HG03139 (cell line): ENCODE data around the gene NOTCH4.
A peak's percentile ranks its signal among the peaks of the same experiment; 100 is the strongest.
"Not testable (repeated sequence)": the region's sequence is repeated elsewhere in the genome, so short reads cannot be mapped to it uniquely, and the experiment has no call there.

ENCODE experiments used
- ATAC-seq: cut with Tn5 transposase; IDR thresholded peaks from one replicate; pipeline ENCODE4 v1.9.1; 2021; ENCODE audit not compliant: unreplicated experiment

NOTCH4 gene

GRCh38 chr6:32194825-32195651 is 28.8 kb downstream of the NOTCH4 start:
- ATAC-seq: no peak

GRCh38 chr6:32194388-32194787 is 29.5 kb downstream of the NOTCH4 start:
- ATAC-seq: no peak

DNA sequence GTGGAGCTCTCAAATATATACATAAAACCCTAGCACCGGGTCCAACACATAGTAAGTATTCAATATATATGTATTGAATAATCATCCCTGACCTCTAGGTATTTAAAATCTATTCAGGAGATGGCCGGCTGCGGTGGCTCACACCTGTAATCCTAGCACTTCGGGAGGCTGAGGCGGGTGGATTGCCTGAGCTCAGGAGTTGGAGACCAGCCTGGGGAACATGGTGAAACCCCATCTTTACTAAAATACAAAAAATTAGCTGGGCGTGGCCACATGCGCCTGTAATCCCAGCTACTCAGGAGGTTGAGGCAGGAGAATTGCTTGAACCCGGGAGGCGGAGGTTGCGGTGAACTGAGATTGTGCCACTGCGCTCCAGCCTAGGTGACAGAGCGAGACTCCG is 30.8 kb downstream of the NOTCH4 start:
- not testable (repeated sequence) for ATAC-seq

GRCh38 chr6:32192608-32193039 is 31.2 kb downstream of the NOTCH4 start, which contains the start of gene GPSM3:
TSS of gene GPSM3 (minus strand) at chr6:32192643. CDS start at chr6:32192513, 130 bp downstream.
- ATAC-seq: no peak

- no peak for ATAC-seq
Observed at GRCh38 chr6:32191696-32192607, 31.9 kb downstream of the NOTCH4 start.

DNA sequence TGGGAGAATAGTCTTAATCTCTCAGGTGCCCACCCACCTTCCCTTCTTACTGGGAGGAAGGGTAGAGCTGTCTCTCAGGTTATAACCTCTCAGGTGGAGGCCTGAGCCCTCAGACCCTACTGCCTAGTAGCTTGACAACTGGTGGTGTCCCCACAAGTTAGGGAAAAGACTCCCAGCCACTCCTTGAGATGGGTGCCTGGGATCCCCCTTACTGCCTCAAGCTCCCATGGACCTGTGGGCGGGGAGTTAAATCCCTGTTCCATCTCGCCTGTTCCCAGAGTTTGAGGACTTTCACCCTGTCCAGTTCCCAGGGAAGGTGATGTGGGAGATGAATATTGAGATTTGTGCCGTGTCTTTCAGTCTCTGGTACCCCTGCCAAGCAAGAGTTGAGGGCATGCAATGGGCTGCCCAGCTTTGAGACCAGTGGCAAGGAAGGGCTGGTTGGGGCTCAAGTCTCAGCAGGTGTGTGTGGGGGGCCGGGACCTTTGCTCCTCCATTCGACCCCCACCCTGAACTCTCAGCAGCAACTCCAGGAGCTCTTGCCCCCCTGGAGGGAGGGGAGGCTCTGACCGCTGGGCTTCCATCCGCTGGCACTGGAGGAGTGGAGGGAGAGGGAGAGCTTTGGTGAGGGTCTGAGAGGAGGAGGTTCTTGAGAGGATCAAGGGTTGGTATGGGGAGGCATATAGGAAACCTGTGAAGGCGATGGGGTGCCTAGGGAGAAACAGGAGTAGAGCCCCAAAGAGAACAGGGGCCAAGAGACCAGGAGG is 32.8 kb downstream of the NOTCH4 start:
- ATAC-seq: no peak

GRCh38 chr6:32190054-32190851 is 33.6 kb downstream of the NOTCH4 start, which contains the start of gene PBX2:
TSS of gene PBX2 (minus strand) at chr6:32190202. CDS start at chr6:32189915, 287 bp downstream.
- ATAC-seq: peak; percentile 57

- no peak for ATAC-seq
Observed at GRCh38 chr6:32189742-32190053, 34.2 kb downstream of the NOTCH4 start.

DNA sequence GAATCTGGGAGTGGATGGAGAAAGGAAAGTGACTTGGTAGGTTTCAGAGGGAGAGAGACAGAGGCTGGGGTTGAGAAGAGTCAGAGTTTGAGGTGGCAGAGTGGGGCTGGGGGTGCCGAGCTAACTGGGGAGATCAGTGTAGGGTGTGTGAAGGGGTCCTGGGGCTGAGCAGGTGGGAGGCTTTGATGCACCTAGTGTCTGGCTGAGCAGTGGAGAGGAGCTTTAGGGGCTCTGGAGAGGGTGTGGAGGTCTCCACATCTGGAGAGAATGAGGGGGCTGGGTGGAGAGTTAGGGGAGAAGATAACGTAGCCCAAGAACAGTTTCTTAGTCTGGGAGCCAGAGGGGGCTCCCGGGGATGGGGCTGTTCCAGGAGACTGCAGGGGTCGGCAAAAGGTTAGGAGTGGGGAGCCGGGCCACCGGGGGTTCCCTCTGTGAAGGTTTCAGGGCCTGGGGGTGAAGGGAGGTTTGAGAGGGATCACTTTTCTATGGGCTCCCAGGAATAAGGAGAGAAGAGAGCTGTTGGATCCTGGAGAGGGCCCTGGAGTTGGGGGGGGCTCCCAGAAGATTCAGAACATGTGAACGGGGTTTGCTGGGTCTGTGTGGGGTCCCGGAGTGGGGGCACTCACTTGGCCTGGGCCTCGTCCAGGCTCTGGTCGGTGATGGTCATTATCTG is 34.7 kb downstream of the NOTCH4 start:
- ATAC-seq: no peak

DNA sequence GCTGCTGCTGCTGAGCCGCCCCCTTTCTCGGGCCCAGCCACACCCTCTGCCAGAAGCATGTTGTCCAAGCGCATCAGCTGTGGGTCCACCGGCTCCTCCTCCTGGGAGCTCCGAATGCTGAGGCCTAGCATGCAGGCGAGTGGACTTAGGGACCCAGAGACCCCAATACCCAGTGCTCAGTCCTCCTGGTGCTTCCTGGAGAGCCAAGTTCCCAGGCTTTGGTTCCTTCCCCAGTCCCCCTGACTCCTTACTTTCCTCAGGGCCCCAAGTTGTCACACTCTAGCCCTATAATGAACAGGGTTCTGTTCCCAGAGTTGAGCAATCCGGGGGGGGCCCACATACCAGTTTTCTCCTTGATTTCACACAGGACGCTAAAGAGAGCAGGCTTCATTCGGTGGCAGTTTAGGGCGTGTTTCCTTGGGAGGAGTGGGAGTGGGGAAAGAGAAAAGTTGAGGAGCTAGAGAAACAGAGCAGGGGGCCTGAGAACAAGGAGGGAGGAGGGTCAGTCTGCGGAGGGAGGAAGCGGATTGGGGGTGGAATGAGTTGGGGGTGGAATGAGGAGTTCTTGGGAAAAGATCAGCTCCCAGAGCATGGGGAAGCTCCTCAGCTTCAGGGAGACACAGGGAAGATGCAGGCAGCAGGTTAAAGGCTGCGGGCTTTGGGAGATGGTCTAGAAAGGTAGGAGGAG is 35.3 kb downstream of the NOTCH4 start:
- no peak for ATAC-seq

- ATAC-seq: not testable (repeated sequence)
Observed at GRCh38 chr6:32187725-32188380, 36.0 kb downstream of the NOTCH4 start.

- ATAC-seq: no peak
Observed at GRCh38 chr6:32187009-32187709, 36.7 kb downstream of the NOTCH4 start.

GRCh38 chr6:32186151-32186840 is 37.6 kb downstream of the NOTCH4 start:
- ATAC-seq: not testable (repeated sequence)

DNA sequence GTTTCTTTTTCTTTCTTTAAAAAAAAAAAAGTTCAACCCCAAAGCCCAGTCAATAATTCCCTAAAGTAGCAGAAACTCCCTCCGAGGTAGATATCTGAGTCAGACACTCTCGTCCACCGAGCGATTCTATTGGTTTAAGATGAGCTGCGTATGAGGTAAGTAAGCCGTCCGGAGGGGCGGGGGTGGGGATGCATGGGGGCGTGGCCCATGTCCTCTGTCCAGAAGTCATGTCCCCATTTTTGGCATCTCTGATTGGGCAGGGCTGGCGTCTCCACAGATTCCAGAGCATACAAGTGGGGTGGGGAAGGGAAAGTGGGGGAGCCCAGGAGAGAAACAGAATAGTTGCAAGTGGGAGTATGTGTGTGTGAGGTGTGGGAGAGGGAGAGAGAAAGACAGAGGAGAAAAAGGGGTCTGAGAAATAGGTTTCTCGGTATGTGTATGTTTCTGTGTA is 38.2 kb downstream of the NOTCH4 start:
- not testable (repeated sequence) for ATAC-seq

DNA sequence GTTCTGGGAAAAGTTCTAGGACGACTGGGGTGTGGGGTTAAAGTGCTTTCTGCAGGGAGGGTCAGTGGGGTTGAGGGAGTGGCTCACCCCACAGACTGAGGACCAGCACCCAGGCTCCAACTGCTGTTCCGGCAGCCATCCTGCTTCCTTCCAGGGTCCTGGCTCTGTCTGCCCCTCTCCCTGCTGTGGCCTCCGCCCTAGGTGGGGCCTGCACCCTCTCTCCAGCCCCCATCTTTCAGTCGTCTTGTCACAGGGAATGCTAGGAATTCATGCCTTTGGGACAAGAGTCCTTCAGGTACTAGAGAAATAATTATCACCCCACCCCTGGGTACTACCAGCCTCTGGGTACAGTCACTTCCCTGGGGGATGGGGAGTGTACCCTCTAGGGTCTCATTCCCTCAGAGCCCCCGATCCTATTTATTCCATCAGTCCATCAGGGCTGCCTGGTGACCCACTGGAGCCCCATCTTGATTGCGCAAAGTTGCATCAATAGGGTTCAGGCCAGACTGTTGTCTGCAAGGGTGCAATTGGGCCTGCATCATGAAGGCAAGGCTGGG is 39.7 kb downstream of the NOTCH4 start, which contains the start of gene AGER:
Gene AGER, minus strand, starts transcription at position 170 of the 557 bp plus-strand sequence. Its CDS starts 31 bp downstream, at position 139.
- ATAC-seq: no peak

GRCh38 chr6:32183483-32184083 is 40.3 kb downstream of the NOTCH4 start:
- ATAC-seq: no peak
